Neural progenitor cell (in vitro differentiated cells): ENCODE results near the gene ITSN1. TPM values are rescaled to one million over a fixed set of nuclear protein-coding genes. Genes with fewer than 3 reads are reported as not detected.
A peak's percentile ranks its signal among the peaks of the same experiment; 100 is the strongest.

ENCODE experiments used
- DNase-seq: peaks from one replicate; pipeline ENCODE4 v3.0.0-alpha.2; 2016; ENCODE audit warnings: low spot score
- H2AFZ ChIP-seq: fragments of 200-600 bp; sonication (generic); replicated peaks from 2 replicates; pipeline ENCODE4 v1.6.1; 2016; ENCODE audit warnings: antibody characterized with exemption
- H3F3A ChIP-seq: fragments of 200-600 bp; sonication (generic); 2 replicates; pipeline ENCODE4 v1.6.1; 2016; ENCODE audit warnings: antibody characterized with exemption, low read depth
- H3K27ac ChIP-seq: fragments of 200-600 bp; sonication (generic); 2 replicates; pipeline ENCODE4 v1.5.1; 2016; ENCODE audit warnings: mild to moderate bottlenecking
- H3K27me3 ChIP-seq: fragments of 200-600 bp; sonication (generic); 2 replicates; pipeline ENCODE4 v1.6.1; 2016; ENCODE audit warnings: mild to moderate bottlenecking, moderate library complexity
- H3K36me3 ChIP-seq: fragments of 200-600 bp; sonication (generic); 2 replicates; pipeline ENCODE4 v1.5.1; 2016
- H3K4me1 ChIP-seq: fragments of 200-600 bp; sonication (generic); 2 replicates; pipeline ENCODE4 v1.6.1; 2016; ENCODE audit warnings: mixed run types
- H3K4me2 ChIP-seq: fragments of 200-600 bp; sonication (generic); 2 replicates; pipeline ENCODE4 v1.6.1; 2016
- H3K4me3 ChIP-seq: fragments of 200-600 bp; sonication (generic); 2 replicates; pipeline ENCODE4 v1.5.1; 2016
- H3K79me2 ChIP-seq: fragments of 200-600 bp; sonication (generic); 2 replicates; pipeline ENCODE4 v1.6.1; 2016; ENCODE audit warnings: low read depth
- H3K9ac ChIP-seq: fragments of 200-600 bp; sonication (generic); 2 replicates; pipeline ENCODE4 v1.6.1; 2016
- H3K9me3 ChIP-seq: fragments of 200-600 bp; sonication (generic); 2 replicates; pipeline ENCODE4 v1.5.1; 2016; ENCODE audit warnings: low read depth
- H4K20me1 ChIP-seq: fragments of 200-600 bp; sonication (generic); 2 replicates; pipeline ENCODE4 v1.6.1; 2016; ENCODE audit warnings: low read depth
- H3K27ac Mint-ChIP-seq: 3 replicates; pipeline ENCODE4 v1.8.0; 2021; ENCODE audit warnings: mixed read lengths
- H3K27me3 Mint-ChIP-seq: 2 replicates; pipeline ENCODE4 v1.8.0; 2022; ENCODE audit warnings: low read depth, mild to moderate bottlenecking, inconsistent platforms, moderate library complexity, mixed read lengths; ENCODE audit not compliant: insufficient read depth
- H3K36me3 Mint-ChIP-seq: 3 replicates; pipeline ENCODE4 v1.8.0; 2021; ENCODE audit warnings: mixed read lengths
- H3K4me1 Mint-ChIP-seq: 3 replicates; pipeline ENCODE4 v1.8.0; 2021; ENCODE audit warnings: mixed read lengths
- H3K4me3 Mint-ChIP-seq: 3 replicates; pipeline ENCODE4 v1.8.0; 2021; ENCODE audit warnings: mild to moderate bottlenecking, moderate library complexity, mixed read lengths
- H3K9me3 Mint-ChIP-seq: 3 replicates; pipeline ENCODE4 v1.8.0; 2020; ENCODE audit warnings: mixed read lengths
- CTCF ChIP-seq: fragments of 200-600 bp; sonication (generic); IDR thresholded peaks from 2 replicates; pipeline ENCODE4 v1.5.1; 2017; ENCODE audit warnings: antibody characterized with exemption, mild to moderate bottlenecking
- EZH2 ChIP-seq: fragments of 200-600 bp; sonication (generic); IDR thresholded peaks from 2 replicates; pipeline ENCODE4 v1.6.1; 2017; ENCODE audit warnings: antibody characterized with exemption, mild to moderate bottlenecking, moderate library complexity
- EZH2phosphoT487 ChIP-seq: fragments of 200-600 bp; sonication (generic); IDR thresholded peaks from 2 replicates; pipeline ENCODE4 v1.6.1; 2017; ENCODE audit warnings: antibody characterized with exemption
- total RNA-seq: library from RNA; depleted of rRNA; stranded (reverse); fragments of >200 nt; gene quantifications from 2 replicates; pipeline ENCODE4 v1.2.3, GENCODE V29; 2015; ENCODE audit warnings: low replicate concordance

Gene ITSN1
- total RNA-seq, 1 donor from 2014 or later: 136 TPM

DNA sequence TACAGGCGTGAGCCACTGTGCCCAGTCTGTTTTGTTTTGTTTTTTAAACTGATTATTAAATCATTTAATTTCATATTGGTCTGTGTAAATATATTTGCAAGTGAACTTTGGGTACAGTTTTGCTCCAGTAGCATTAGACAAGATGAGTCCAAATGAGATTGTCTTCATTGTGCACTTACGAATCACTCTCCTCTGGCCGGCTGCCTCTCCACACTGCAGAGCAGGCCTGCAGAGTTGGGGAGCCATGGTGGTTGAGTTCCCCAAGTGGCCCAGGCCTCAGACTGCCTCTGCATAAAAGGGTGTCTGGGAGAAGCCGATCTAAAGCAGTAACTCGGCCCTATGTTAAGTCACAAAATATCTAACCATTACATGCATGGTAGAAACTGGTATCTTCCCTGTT lies 198.5 kb downstream of the ITSN1 start:
- Histone ChIP-seq H3K4me1 (peaks cover 11% of the 10 kb centered on the region), H3F3A (no peaks in the 10 kb centered on the region), H3K27me3 (no peaks in the 10 kb centered on the region), H3K4me2 (no peak overlapping the region), H4K20me1 (no peaks in the 10 kb centered on the region), H3K9ac (no peak overlapping the region), H3K9me3 (no peaks in the 10 kb centered on the region), H3K36me3 (peaks cover 4% of the 10 kb centered on the region), H3K4me3 (no peak overlapping the region), H3K79me2 (no peaks in the 10 kb centered on the region), H3K27ac (peak overlapping the region; percentile 37), H2AFZ (no peak overlapping the region)
- DNase-seq: no peak
- Mint-ChIP-seq H3K36me3 (peaks cover 39% of the 10 kb centered on the region), H3K9me3 (no peaks in the 10 kb centered on the region), H3K4me1 (peaks cover 37% of the 10 kb centered on the region), H3K4me3 (no peak overlapping the region), H3K27ac (no peak overlapping the region), H3K27me3 (peaks cover 8% of the 10 kb centered on the region)
- no peak for TF ChIP-seq CTCF
- TF ChIP-seq EZH2: no peak
- TF ChIP-seq EZH2phosphoT487: no peak

DNA sequence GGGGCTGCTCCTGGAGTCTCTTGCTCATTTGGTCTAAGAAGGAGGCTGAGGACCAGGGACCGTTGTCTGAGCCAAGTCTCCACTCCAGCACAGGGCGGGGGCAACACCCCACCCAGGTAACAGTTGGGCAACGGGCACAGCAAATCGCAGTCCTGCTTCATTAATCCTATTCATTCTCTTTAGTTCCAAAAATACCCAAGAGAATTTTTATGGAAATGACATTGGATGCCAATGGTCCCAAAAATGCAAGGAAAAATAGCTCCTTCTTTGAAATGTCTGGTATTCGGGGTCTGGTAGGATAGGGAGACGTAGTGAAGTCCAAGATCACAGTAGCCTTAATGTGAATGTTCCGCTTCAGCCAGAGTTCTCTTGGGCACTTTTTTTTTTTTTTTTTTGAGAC lies 199.3 kb downstream of the ITSN1 start:
- Histone ChIP-seq H2AFZ (no peak overlapping the region), H3K9me3 (no peaks in the 10 kb centered on the region), H4K20me1 (no peaks in the 10 kb centered on the region), H3K27ac (no peak overlapping the region), H3K36me3 (peaks cover 4% of the 10 kb centered on the region), H3F3A (no peaks in the 10 kb centered on the region), H3K4me3 (no peak overlapping the region), H3K4me2 (no peak overlapping the region), H3K4me1 (peaks cover 11% of the 10 kb centered on the region), H3K27me3 (no peaks in the 10 kb centered on the region), H3K79me2 (no peaks in the 10 kb centered on the region), H3K9ac (no peak overlapping the region)
- TF ChIP-seq CTCF (no peak), EZH2phosphoT487 (no peak), EZH2 (no peak)
- Mint-ChIP-seq H3K4me1 (peaks cover 43% of the 10 kb centered on the region), H3K27me3 (peaks cover 8% of the 10 kb centered on the region), H3K4me3 (no peak overlapping the region), H3K9me3 (peaks cover 7% of the 10 kb centered on the region), H3K36me3 (peaks cover 38% of the 10 kb centered on the region), H3K27ac (no peak overlapping the region)
- DNase-seq: no peak

DNA sequence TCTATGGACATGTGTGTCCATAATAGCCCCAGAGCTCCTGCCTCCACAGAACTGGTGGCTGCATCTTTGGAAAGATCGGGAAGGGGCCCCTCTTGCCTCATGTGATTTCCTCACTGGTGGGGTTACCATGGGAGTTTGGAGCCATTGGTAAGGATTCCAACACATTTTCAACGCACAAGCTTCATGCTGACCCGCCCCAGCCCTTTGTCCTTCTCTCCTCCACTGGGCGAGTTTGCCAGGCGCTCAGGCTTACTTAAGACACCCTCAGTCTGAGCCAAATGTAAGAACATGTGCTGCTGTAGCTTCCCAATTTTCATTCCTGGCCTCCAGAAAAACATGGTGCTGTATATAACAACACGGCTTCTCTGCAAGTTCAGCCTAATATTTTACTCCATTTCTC lies 200.9 kb downstream of the ITSN1 start:
- Histone ChIP-seq H3K4me3 (no peak overlapping the region), H3K36me3 (no peaks in the 10 kb centered on the region), H3F3A (no peaks in the 10 kb centered on the region), H3K27me3 (no peaks in the 10 kb centered on the region), H3K79me2 (no peaks in the 10 kb centered on the region), H3K27ac (no peak overlapping the region), H3K4me1 (peaks cover 11% of the 10 kb centered on the region), H4K20me1 (no peaks in the 10 kb centered on the region), H3K4me2 (no peak overlapping the region), H3K9me3 (no peaks in the 10 kb centered on the region), H3K9ac (no peak overlapping the region), H2AFZ (no peak overlapping the region)
- peak overlapping the region; percentile 16 for H3K27ac Mint-ChIP-seq
- H3K27me3 Mint-ChIP-seq: peaks cover 6% of the 10 kb centered on the region
- no peak for DNase-seq
- peaks cover 41% of the 10 kb centered on the region for H3K4me1 Mint-ChIP-seq
- H3K36me3 Mint-ChIP-seq: peaks cover 25% of the 10 kb centered on the region
- TF ChIP-seq CTCF (no peak), EZH2phosphoT487 (no peak), EZH2 (no peak)
- no peak overlapping the region for H3K4me3 Mint-ChIP-seq
- peaks cover 11% of the 10 kb centered on the region for H3K9me3 Mint-ChIP-seq
